Spleen (tissue), 11 donors: ENCODE results near the gene EEF1AKMT1. TPM values are rescaled to one million over a fixed set of nuclear protein-coding genes. Genes with fewer than 3 reads are reported as not detected.

Source experiments
- DNase-seq: peaks from one replicate; pipeline ENCODE4 v3.0.0-alpha.2; 2020
- H3K27ac ChIP-seq, 8 donors: fragments of 200-600 bp; sonication (generic) in 7 of 8; 1 replicate in 4 of 8; 2 replicates in 4 of 8; pipeline versions ENCODE4 v1.5.0 to v1.8.0; 2016 to 2021; ENCODE audit warnings: inconsistent platforms in 4 of 8, mild to moderate bottlenecking in 4 of 8, moderate library complexity in 1 of 8
- H3K27me3 ChIP-seq, 7 donors: fragments of 200-600 bp; sonication (generic) in 6 of 7; replicated peaks in 1 of 7; 1 replicate in 4 of 7; 2 replicates in 3 of 7; pipeline versions ENCODE4 v1.5.0 to v1.8.0; 2016 to 2021; ENCODE audit warnings: inconsistent platforms in 3 of 7, mild to moderate bottlenecking in 1 of 7
- H3K36me3 ChIP-seq, 6 donors: fragments of 200-600 bp; sonication (generic) in 5 of 6; 1 replicate in 4 of 6; 2 replicates in 2 of 6; pipeline versions ENCODE4 v1.5.0 to v1.8.0; 2016 to 2021; ENCODE audit warnings: inconsistent platforms in 2 of 6
- H3K4me1 ChIP-seq, 6 donors: fragments of 200-600 bp; sonication (generic) in 5 of 6; 1 replicate in 3 of 6; 2 replicates in 3 of 6; pipeline versions ENCODE4 v1.5.0 to v1.8.0; 2016 to 2021; ENCODE audit warnings: inconsistent platforms in 3 of 6
- H3K4me3 ChIP-seq, 8 donors: fragments of 200-600 bp; sonication (generic) in 7 of 8; 1 replicate in 4 of 8; 2 replicates in 4 of 8; pipeline versions ENCODE4 v1.5.0 to v1.8.0; 2016 to 2021; ENCODE audit warnings: inconsistent platforms in 4 of 8, mild to moderate bottlenecking in 4 of 8, moderate library complexity in 2 of 8
- H3K9me3 ChIP-seq, 8 donors: fragments of 200-600 bp; sonication (generic) in 7 of 8; 1 replicate in 4 of 8; 2 replicates in 4 of 8; pipeline versions ENCODE4 v1.5.0 to v1.8.0; 2016 to 2021; ENCODE audit warnings: inconsistent platforms in 4 of 8
- POLR2A ChIP-seq, 3 donors: fragments of 450-650 bp; IDR thresholded peaks; one replicate each; pipeline ENCODE4 v1.5.1; 2017; ENCODE audit warnings: antibody characterized with exemption in 3 of 3, mild to moderate bottlenecking in 1 of 3
- POLR2AphosphoS5 ChIP-seq, 3 donors: sonication (generic); formaldehyde crosslinking; IDR thresholded peaks; one replicate each; pipeline ENCODE4 v1.5.1; 2017; ENCODE audit warnings: antibody characterized with exemption in 3 of 3
- WGBS, 5 donors: extraction: QIAGEN DNeasy Blood & Tissue Kit in 3 of 5; methylation state at CpG; one replicate each; pipeline versions ENCODE4 v1.1.5 to v1.1.7; 2013 to 2018; 5-methylcytosine and 5-hydroxymethylcytosine counted together
- intact Hi-C: fragments of 100-400 bp; cut with DNase I; formaldehyde crosslinking; loops from one replicate; pipeline ENCODE4 v1.15.0; 2023; ENCODE audit warnings: low total_unique reads
- polyA plus RNA-seq, 3 donors: library from polyadenylated mRNA; stranded (reverse); fragments of 200-250 nt; gene quantifications; one replicate each; pipeline ENCODE4 v1.2.1, GENCODE V29; 2013
- total RNA-seq, 7 donors: library from RNA; depleted of rRNA in 3 of 7; stranded (reverse); fragments of >200 nt in 3 of 7; fragmentation: NEBNext Ultra II Directional in 4 of 7; extraction: Animal tissue kit (Norgen Biotek cat#: 25700) in 4 of 7; gene quantifications; one replicate each; pipeline versions ENCODE4 v1.1.0 to v1.2.1, GENCODE V29; 2016 to 2021
- TF ChIP-seq, protein P1 (sequence below), 11 experiments: fragments of 200-600 bp in 7 of 11; fragments of 450-650 bp in 4 of 11; sonication (generic) in 4 of 11; IDR thresholded peaks in 8 of 11; conservative IDR thresholded peaks in 3 of 11; 1 replicate in 7 of 11; 2 replicates in 4 of 11; pipeline versions ENCODE4 v1.4.0 to v1.8.0; 2016 to 2021; ENCODE audit warnings: antibody characterized with exemption in 11 of 11, inconsistent platforms in 4 of 11, mild to moderate bottlenecking in 1 of 11
- donor health status: healthy with polysubstance abuse.
- donor health status: DM: no; HTN: no; CAD: no; lungs with moderate emphysema.
- donor health status: DM: no; HTN: no; CAD: no.
- donor health status: Bipolar disorder and iron deficiency.
- donor health status: healthy.
- donor health status: DM: no; HTN: no; CAD: no.
- donor health status: DM: yes; HTN: yes; CAD: no.

EEF1AKMT1 gene
- total and polyA plus RNA-seq, 10 donors: 3.8 to 10.1 (median 7.0) TPM

DNA sequence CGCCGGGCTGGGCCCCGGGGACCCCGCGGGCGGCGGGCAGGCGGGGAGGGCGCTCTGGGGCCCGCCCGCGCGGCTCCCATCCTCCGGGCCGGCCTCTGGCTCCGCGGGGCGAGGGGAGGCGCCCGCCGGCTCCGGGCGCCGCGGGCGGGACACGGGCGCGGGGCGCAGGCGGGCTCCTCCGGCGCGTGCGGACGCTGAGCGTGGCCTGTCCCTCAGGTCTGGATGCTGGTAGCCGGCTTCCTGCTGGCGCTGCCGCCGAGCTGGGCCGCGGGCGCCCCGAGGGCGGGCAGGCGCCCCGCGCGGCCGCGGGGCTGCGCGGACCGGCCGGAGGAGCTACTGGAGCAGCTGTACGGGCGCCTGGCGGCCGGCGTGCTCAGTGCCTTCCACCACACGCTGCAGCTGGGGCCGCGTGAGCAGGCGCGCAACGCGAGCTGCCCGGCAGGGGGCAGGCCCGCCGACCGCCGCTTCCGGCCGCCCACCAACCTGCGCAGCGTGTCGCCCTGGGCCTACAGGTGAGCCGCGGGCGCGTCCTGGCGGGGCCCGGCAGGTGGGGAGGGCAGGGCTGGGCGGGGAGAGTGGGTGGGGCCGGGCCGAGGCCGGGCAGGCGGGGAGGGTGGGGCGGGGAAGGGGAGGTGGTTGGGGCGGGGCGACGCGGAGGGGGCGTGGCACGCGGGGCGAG lies 69.8 kb downstream of the EEF1AKMT1 start:
- Histone ChIP-seq H3K27ac (peak overlapping the region in 1 of 8 donors; percentile 51), H3K4me1 (peaks cover 0 to 26% (median 18%) of the 10 kb centered on the region in 6 donors), H3K9me3 (no peaks in the 10 kb centered on the region), H3K36me3 (no peaks in the 10 kb centered on the region), H3K27me3 (peaks cover 0 to 46% (median 32%) of the 10 kb centered on the region in 7 donors), H3K4me3 (peak overlapping the region; percentile 20 to 84 (median 50))
- DNase-seq: peak; percentile 95
- 1 to 2% (median 1%) methylated on average over 21 to 97 of the region's 98 CpGs; no CpG with 5 or more reads in 1 of the 5 donors for WGBS, 5 donors
- intact Hi-C loops: loop anchor here (10.0 kb wide), 1 partner anchor 209 kb away; no protein-coding TSS in a partner anchor
- TF ChIP-seq, protein P1, sequence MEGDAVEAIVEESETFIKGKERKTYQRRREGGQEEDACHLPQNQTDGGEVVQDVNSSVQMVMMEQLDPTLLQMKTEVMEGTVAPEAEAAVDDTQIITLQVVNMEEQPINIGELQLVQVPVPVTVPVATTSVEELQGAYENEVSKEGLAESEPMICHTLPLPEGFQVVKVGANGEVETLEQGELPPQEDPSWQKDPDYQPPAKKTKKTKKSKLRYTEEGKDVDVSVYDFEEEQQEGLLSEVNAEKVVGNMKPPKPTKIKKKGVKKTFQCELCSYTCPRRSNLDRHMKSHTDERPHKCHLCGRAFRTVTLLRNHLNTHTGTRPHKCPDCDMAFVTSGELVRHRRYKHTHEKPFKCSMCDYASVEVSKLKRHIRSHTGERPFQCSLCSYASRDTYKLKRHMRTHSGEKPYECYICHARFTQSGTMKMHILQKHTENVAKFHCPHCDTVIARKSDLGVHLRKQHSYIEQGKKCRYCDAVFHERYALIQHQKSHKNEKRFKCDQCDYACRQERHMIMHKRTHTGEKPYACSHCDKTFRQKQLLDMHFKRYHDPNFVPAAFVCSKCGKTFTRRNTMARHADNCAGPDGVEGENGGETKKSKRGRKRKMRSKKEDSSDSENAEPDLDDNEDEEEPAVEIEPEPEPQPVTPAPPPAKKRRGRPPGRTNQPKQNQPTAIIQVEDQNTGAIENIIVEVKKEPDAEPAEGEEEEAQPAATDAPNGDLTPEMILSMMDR (IDR thresholded peaks at IDR 0.05 in 8 of 11, conservative IDR thresholded peaks at IDR 0.05 in 3 of 11): peak in 8 of 11 experiments; percentile 9 to 77 (median 65)
- TF ChIP-seq POLR2A (IDR thresholded peaks at IDR 0.05) (no peak), POLR2AphosphoS5 (IDR thresholded peaks at IDR 0.05) (peak; percentile 15 to 59 (median 57))

DNA sequence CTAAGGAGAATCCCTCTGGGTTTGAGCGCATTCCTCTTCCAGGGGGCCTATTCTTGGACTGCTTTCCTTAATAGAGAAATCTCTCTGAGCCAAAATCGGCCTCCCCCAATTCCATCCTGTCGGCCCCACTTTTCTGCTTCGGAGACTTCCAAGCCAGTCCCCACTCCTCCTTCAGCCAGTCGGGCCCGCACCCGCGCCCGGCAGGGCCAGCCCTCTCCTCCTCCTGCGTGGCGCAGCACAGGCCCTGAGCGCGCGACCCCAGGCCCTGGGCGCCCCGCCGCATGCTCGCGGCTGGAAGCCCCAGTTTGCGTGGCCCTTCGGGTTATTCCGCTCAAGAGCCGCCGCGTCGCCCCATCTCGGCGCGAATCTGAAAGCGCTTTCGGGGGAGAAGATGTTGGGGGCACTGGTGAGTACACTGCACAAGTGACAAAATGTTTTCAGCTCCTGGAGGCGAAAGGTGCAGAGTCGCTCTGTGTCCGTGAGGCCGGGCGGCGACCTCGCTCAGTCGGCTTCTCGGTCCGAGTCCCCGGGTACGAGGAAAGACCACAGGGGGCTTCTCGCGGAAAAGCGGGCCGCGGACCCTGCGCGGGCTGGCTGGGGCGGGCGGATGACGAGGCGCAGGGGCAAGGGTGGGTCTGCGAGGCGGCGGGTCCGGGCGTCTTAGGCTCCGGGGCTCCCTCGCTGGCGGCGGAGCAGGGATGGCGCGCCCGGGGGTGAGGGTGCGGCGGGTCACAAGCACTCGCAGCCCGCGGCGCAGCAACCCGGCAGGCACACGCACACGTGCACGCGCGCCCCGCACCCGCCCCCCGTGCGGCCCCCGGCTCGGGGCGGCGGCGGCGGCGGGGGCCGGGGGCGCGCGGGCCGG lies 70.6 kb downstream of the EEF1AKMT1 start, which contains the start of gene IL17D:
Gene IL17D, plus strand, starts transcription at position 785 of the 865 bp plus-strand sequence. CDS start 303 bp downstream, outside the sequence.
- H3K4me3 ChIP-seq: peak within 1 kb of the TSS; percentile 49 to 84 (median 62)
- intact Hi-C loops: loop anchor here (10.0 kb wide), 1 partner anchor 208 kb away; no protein-coding TSS in a partner anchor
- H3K4me1 ChIP-seq: peaks cover 0 to 26% (median 18%) of the 10 kb centered on the region in 6 donors
- WGBS, 5 donors: 0 to 5% (median 1%) methylated on average over 9 to 94 of the region's 94 CpGs
- peak within 1 kb of the TSS in 2 of 8 donors; percentile 10 to 51 for H3K27ac ChIP-seq
- H3K27me3 ChIP-seq: peaks cover 0 to 52% (median 34%) of the 10 kb centered on the region in 7 donors
- H3K9me3 ChIP-seq: no peaks in the 10 kb centered on the region
- TF ChIP-seq POLR2A (IDR thresholded peaks at IDR 0.05): no peak
- TF ChIP-seq POLR2AphosphoS5 (IDR thresholded peaks at IDR 0.05): peak in 1 of 3 donors; percentile 37
- DNase-seq: peak; percentile 85
- no peaks in the 10 kb centered on the region for H3K36me3 ChIP-seq

DNA sequence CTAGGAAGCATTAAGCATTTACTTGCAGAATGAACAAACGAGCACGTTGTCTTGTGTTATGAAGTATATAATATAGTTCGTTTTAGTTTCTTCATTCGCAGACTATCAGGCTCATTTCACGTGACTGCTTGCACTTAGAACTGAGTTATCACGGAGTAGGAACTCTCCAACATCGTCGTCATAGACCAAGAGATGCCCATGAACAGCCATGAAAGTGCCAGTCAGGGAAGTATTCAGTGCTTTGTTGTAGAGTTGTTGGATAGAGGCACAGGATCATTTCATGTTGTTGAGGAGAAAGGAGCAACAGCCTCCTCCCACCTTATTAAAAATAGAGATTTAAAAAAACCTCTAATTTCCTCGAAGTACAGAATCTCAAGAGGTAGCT lies 71.2 kb downstream of the EEF1AKMT1 start:
- H3K4me1 ChIP-seq: peaks cover 0 to 26% (median 18%) of the 10 kb centered on the region in 6 donors
- H3K27ac ChIP-seq: no peak overlapping the region
- H3K27me3 ChIP-seq: peaks cover 0 to 52% (median 34%) of the 10 kb centered on the region in 7 donors
- TF ChIP-seq POLR2AphosphoS5 (IDR thresholded peaks at IDR 0.05): no peak
- TF ChIP-seq, protein P1 (IDR thresholded peaks at IDR 0.05 in 8 of 11, conservative IDR thresholded peaks at IDR 0.05 in 3 of 11): no peak
- no peak for TF ChIP-seq POLR2A (IDR thresholded peaks at IDR 0.05)
- no peaks in the 10 kb centered on the region for H3K36me3 ChIP-seq
- intact Hi-C loops: loop anchor here (10.0 kb wide), 1 partner anchor 208 kb away; no protein-coding TSS in a partner anchor
- WGBS, 5 donors: 14 to 38% (median 20%) methylated on average over 9 of the region's 9 CpGs
- H3K9me3 ChIP-seq: no peaks in the 10 kb centered on the region
- no peak for DNase-seq
- H3K4me3 ChIP-seq: peak overlapping the region in 7 of 8 donors; percentile 53 to 84 (median 65)

DNA sequence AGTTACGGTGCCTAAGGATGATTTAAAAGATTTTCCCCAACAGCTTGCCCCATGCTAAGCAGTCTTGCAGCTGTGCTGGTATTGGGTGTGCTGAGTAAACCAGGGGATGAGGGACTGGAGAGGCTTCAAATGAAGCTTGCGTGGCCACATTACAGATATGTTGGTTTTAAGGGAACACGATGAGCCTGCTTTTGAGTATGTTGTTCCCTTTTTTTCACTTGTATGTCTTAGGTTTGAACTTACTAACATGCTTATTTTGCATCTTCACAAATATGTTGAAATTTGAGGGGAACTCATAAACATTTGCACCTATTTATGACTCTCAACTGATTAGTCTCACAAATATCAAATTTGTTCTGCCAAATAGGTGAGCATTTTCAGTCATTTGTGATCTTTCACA lies 72.3 kb downstream of the EEF1AKMT1 start:
- TF ChIP-seq, protein P1 (IDR thresholded peaks at IDR 0.05 in 8 of 11, conservative IDR thresholded peaks at IDR 0.05 in 3 of 11): no peak
- no peak for TF ChIP-seq POLR2A (IDR thresholded peaks at IDR 0.05)
- TF ChIP-seq POLR2AphosphoS5 (IDR thresholded peaks at IDR 0.05): no peak
- Histone ChIP-seq H3K9me3 (no peaks in the 10 kb centered on the region), H3K27me3 (peaks cover 0 to 54% (median 34%) of the 10 kb centered on the region in 7 donors), H3K27ac (no peak overlapping the region), H3K4me1 (peaks cover 0 to 26% (median 18%) of the 10 kb centered on the region in 6 donors), H3K36me3 (no peaks in the 10 kb centered on the region), H3K4me3 (no peak overlapping the region)
- DNase-seq: no peak
- intact Hi-C loops: loop anchor here (10.0 kb wide), 1 partner anchor 207 kb away; no protein-coding TSS in a partner anchor
- 84 to 96% (median 92%) methylated on average over 3 of the region's 3 CpGs for WGBS, 5 donors
